SIG-M5 treated with dmso at 0.1 percent for 504 hours (cell line): ENCODE results near the gene OAF.

Experiments
- DNase-seq: peaks from one replicate; lab custom pipeline; 2025; ENCODE audit not compliant: unreplicated experiment; lab: John Stamatoyannopoulos, UW

The OAF gene

DNA sequence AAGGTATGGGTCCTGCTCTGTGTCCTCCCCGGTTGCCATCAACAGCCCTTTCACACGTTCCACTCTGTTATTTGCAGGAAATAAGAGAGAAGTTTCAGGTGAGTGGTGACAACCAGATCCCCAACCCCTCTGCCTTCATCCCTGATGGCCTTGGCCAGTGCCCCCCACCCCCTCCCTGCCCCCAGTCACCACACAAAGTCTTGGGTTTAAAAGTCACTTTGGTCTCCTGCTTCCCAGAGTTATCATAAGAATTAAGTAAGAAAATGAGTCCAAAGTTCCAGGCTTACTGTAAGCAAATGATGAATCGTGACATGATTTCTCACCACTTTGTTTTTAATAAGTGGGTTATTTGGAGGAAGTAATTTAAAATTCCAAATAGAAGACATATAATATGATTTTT lies 9.2 kb upstream of the OAF start:
- no peak for DNase-seq

- no peak for DNase-seq
Measured at GRCh38 chr11:120203626-120204025, 7.2 kb upstream of the OAF start.

DNA sequence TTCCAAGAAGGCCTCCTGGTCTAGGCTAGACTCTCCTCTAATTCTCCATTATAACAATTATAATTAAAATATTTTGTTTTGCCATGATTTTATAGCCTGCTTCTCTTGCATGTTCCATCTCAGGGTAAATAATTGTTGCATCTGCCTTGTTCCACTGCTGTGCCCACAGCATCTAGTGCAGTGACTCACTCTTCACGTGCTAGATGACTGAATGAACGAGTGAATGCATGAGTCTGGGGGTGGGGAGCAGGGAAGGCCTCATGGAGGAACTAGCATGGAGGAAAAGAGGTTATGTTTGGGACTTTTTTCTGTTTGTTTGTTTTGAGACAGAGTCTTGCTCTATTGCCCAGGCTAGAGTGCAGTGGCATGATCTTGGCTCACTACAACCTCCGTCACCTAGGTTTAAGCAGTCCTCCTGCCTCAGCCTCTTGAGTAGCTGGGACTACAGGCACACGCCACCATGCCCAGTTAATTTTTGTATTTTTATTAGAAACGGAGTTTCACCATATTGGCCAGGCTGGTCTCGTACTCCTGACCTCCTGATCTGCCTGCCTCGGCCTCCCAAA lies 5.2 kb upstream of the OAF start:
- DNase-seq = no peak

DNA sequence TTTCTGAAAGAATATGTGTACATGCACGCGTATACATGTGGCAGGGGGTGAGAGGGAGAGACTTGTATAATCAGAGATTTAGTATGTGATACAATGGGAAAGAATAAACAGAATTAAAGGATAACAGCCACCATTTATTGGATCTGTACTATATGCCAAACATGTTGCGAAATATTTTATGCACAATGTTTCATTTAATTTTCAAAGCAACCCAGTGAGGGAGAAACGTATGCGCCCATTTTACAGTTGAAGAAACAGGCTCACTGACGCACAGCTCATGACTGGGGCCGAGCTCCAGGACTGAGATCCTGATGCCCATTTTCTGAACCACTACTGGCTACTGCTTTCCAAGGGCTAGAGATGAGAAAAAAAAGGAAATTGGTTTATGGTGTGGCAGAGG lies 3.3 kb upstream of the OAF start:
- DNase-seq = no peak

DNA sequence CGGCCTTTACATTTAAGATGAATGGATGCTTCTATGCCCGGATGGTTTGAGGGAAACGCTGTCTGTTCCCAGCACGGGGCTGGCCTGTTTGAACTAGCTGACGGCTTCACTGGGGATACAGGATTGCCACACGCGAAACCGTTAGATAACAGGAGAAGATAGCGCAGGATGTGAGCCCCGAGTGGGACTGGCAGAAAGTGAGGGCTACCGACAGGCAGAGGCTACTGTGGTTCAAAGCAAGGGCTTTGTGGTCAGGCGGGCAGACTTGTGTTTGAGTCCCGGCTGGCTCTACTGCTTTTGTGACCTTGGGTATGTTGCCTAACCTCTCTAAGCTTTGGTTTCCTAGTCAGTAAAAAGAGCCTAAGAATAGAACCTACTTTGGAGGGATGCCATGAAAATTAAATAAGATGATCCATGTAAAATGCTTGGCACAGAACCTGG lies 2.8 kb upstream of the OAF start:
- DNase-seq = peak; percentile 73

GRCh38 chr11:120208777-120209176 lies 2.1 kb upstream of the OAF start:
- DNase-seq = peak; percentile 83

DNA sequence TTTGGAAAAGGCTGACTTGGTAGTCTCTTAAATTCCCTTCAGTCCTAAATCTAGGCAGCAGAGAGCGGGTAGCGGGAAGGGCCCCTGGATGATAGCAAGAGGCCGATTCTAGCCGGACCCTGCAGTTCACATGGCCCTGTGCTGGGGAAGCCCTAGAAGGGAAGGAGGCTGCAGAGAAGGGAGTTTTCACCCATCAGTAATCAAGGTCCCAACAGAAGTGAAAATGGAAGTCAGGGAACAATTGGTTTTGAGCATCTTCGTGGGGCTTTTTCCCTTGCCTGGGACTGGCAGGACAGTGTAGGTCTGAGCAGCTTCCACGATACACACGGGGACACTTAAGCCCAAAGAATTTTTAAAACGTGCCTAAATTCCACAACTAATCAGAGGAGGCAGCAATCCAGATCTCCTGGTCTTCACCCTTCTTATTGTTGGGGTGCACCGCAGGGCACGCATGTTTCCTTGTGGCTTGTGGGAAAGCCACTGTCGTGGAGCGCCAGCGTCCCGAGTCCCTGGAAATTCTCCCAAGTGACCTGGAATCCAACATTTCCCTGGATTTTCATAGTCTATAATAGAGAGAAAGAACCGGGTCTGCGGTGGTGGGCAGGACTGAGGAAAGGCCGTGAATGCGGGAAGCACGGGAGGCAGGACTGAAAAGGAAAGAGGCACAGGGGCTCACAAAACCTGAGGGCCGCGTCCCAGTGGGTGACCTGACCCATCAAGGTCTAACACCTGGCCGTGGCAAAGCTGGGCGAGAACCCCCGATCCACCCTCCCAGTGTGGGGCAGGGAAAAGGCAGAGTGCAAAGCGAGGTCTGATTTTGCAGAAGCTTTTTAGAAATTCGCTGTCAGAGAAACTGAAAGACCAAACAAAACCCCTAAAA lies 846 bp upstream of the OAF start:
- DNase-seq = no peak

- no peak for DNase-seq
Measured at GRCh38 chr11:120211522-120212258, 858 bp downstream of the OAF start.

DNA sequence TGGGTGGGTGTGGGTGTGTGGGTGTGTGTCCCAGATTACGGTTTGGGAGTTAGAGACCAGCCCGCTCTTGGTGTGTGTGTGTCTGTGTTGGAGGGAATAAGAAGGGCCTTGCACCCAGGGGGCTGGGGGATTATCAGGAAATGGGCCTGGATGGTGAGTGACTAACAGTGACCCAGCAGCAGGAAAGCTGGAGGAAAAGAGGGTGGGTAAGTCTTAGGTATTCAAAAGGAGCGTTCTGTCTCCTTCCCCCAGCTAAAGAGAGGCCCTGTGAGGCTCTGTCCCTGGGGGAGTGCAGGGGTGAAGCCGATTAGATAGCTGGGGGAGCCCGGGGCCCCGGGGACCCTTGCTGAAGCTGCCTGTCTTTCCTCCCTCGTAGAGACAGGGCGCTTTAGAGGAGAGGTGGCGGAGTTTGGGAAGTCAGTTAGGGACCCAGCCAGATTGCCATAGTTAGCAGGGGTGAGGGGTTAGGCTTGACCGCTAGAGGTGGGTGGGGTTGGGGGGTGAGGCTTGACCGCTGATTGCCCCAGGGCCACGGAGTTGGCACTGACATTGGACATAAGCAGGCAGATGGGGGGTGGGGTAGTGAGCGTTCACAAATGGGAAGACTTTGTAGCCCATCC lies 1.5 kb downstream of the OAF start:
- no peak for DNase-seq

GRCh38 chr11:120212926-120213325 lies 2.1 kb downstream of the OAF start:
- no peak for DNase-seq

GRCh38 chr11:120214581-120214980 lies 3.7 kb downstream of the OAF start:
- DNase-seq = no peak

GRCh38 chr11:120215634-120216033 lies 4.8 kb downstream of the OAF start:
- DNase-seq = no peak

- DNase-seq = no peak
Measured at GRCh38 chr11:120216426-120217102, 5.7 kb downstream of the OAF start.

GRCh38 chr11:120217526-120217925 lies 6.7 kb downstream of the OAF start:
- no peak for DNase-seq

GRCh38 chr11:120217941-120218694 lies 7.3 kb downstream of the OAF start:
- no peak for DNase-seq

DNA sequence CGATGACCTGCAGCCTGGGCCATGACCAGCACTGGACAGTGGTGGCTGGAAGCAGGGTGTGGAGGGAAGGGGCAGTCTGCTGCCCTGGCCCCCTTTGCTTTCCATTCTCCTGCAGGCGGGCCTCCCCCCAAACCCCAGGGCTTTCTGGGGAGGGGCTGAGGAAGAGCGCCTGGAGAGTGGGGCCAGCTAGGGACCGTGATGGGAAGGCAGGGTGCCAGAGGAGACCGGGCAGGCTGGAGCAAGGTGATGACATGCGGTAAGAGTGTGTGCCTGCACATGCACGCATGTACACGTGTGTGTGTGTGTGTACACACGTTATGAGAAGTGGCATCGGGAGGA lies 7.8 kb downstream of the OAF start:
- no peak for DNase-seq

DNA sequence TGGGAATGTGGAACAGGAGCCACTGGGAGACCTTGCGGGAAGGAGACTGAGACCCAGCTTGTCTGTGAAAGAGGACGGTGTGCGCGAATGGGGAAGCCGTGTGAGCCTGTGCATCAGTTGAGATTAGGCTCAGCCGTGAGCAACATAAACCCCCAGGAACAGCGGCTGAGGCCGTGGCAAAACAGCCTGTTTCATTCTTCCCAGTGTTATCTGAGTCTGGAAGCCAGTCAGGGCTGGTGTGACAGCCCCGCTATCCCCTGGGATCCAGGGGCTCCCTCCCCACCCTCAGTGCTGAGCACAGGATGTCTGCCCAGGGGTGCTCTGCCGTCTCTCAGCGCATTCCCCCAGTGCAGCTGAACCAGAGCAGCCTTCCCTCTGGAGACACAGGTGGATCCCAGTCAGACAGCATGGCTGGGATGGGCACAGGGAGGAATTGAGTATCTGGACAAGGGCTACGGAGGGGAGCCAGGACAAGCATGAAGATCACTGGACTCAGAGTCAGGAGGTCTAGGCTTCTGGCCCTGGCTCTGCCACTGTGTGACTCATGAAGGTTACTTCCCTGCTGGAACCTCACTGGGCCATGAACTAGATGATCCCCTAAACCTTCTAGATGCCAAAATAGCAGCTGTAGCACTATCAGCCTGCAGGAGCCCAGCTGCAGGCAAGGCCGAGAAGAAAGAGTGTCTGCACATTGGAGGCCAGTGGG lies 8.6 kb downstream of the OAF start:
- no peak for DNase-seq

DNA sequence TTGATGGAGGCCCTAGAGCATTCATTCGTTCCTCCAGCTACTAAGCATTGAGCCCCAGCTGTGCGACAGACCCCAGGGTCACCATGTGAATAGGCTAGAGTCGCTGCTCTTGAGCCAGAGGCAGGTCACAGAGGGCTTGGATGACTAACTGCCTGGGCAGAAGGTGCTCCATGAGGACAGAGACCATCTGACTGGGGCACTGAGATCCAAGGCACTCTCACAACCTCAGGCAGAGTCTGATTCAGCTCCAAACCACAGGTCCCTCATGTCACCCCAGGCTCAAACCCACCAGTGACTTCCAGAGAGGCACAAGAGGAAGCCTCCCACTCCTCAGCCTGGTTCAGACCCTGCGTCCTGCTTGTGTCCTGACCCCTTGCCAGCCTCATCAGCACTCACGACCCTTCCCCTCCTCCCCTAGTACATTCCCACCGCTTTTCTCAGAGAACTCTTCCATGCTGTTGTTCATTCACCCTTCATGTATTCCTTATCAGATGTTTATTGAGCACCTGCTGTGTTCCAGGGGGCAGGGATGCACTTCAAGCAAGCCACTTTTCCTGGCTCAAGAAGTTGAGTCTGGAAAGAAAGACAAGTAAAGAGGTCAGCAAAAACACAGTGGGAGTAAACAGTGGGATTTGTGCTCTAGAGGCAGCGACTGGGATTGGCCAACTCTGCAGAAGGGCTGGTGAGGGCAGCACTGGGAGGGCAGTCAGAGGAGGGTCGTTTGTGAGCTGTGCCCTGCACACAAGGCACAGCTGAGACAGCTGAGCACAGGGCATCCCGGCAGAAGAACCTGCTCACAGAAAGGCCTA lies 9.3 kb downstream of the OAF start:
- no peak for DNase-seq

DNA sequence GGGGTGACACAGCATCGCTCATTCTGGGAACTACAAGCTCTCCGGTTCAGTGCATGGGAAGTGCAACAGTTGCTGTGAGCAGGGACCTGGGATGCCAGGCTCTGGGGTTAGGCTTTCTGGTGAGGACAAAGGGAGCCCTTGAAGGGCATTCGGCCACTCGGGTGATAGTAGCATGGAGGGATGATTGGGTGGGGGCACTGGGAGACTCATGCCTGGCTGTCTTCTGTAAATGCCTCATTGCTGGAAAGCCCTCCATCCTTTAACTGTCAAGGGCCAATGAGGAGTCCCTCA lies 9.9 kb downstream of the OAF start:
- DNase-seq = no peak
